SK-N-MC (cell line): ENCODE measurements around the gene CHAF1B.

Source experiments
- DNase-seq: peaks from one replicate; pipeline ENCODE4 v3.0.0-alpha.2; 2011; ENCODE audit warnings: low read depth, low spot score
- H3K27ac ChIP-seq: fragments of 200-600 bp; sonication (generic); 2 replicates; pipeline ENCODE4 v1.5.1; 2016; ENCODE audit warnings: mixed run types
- H3K36me3 ChIP-seq: fragments of 200-600 bp; sonication (generic); 2 replicates; pipeline ENCODE4 v1.6.1; 2017; ENCODE audit warnings: antibody characterized with exemption, low read length, mixed read lengths; ENCODE audit not compliant: insufficient read depth
- H3K4me3 ChIP-seq: fragments of 200-600 bp; sonication (generic); 2 replicates; pipeline ENCODE4 v1.5.1; 2016
- H3K9ac ChIP-seq: fragments of 200-600 bp; sonication (generic); 2 replicates; pipeline ENCODE4 v1.8.0; 2017; ENCODE audit warnings: mixed run types, mixed read lengths; ENCODE audit not compliant: insufficient read length
- H3K9me3 ChIP-seq: fragments of 200-600 bp; sonication (generic); 2 replicates; pipeline ENCODE4 v1.6.1; 2017; ENCODE audit warnings: low read depth, mild to moderate bottlenecking, antibody characterized with exemption, low read length, moderate library complexity, mixed read lengths
- EZH2 ChIP-seq: fragments of 200-600 bp; sonication (generic); IDR thresholded peaks from one replicate; pipeline ENCODE4 v1.6.1; 2017; ENCODE audit warnings: antibody characterized with exemption
- FOXP2 ChIP-seq: optimal IDR thresholded peaks from 2 replicates; pipeline ENCODE3; 2011; ENCODE audit warnings: mild to moderate bottlenecking, moderate library complexity; ENCODE audit not compliant: insufficient read depth; ENCODE audit errors: extremely low read length, control extremely low read depth
- POLR2AphosphoS5 ChIP-seq: IDR thresholded peaks from 2 replicates; pipeline ENCODE4 v1.6.1; 2012; ENCODE audit warnings: mild to moderate bottlenecking, low read depth, low read length, borderline replicate concordance

The CHAF1B gene

GRCh38 chr21:36420571-36421339 lies 35.6 kb downstream of the CHAF1B start:
- no peak overlapping the region for H3K4me3 ChIP-seq
- peaks cover 16% of the 10 kb centered on the region; the same call in 1 of the 2 replicates for H3K36me3 ChIP-seq
- no peak overlapping the region for H3K27ac ChIP-seq
- no peaks in the 10 kb centered on the region for H3K9me3 ChIP-seq
- DNase-seq: no peak
- TF ChIP-seq FOXP2 (no peak), POLR2AphosphoS5 (no peak), EZH2 (no peak)
- no peak overlapping the region for H3K9ac ChIP-seq

GRCh38 chr21:36422279-36423098 lies 37.3 kb downstream of the CHAF1B start:
- Histone ChIP-seq H3K36me3 (peaks cover 4% of the 10 kb centered on the region; the same call in 1 of the 2 replicates), H3K4me3 (no peak overlapping the region), H3K27ac (no peak overlapping the region), H3K9ac (no peak overlapping the region), H3K9me3 (no peaks in the 10 kb centered on the region)
- DNase-seq: peak; percentile 22
- TF ChIP-seq POLR2AphosphoS5: no peak
- no peak for TF ChIP-seq FOXP2
- TF ChIP-seq EZH2: no peak

GRCh38 chr21:36423771-36424433 lies 38.7 kb downstream of the CHAF1B start:
- H3K27ac ChIP-seq: no peak overlapping the region

GRCh38 chr21:36424592-36424991 lies 39.4 kb downstream of the CHAF1B start:
- Histone ChIP-seq H3K9ac (no peak overlapping the region), H3K4me3 (no peak overlapping the region), H3K27ac (no peak overlapping the region), H3K9me3 (no peaks in the 10 kb centered on the region), H3K36me3 (no peaks in the 10 kb centered on the region)
- DNase-seq: no peak
- TF ChIP-seq EZH2: no peak
- TF ChIP-seq POLR2AphosphoS5: no peak
- no peak for TF ChIP-seq FOXP2

More at GRCh38 chr21:36423771-36424433, 38.7 kb downstream of the CHAF1B start:
- H3K9me3 ChIP-seq: no peaks in the 10 kb centered on the region
- TF ChIP-seq EZH2 (no peak), POLR2AphosphoS5 (no peak), FOXP2 (no peak)
- H3K4me3 ChIP-seq: no peak overlapping the region
- no peak for DNase-seq
- H3K9ac ChIP-seq: no peak overlapping the region
- no peaks in the 10 kb centered on the region for H3K36me3 ChIP-seq

- Histone ChIP-seq H3K4me3 (no peak overlapping the region), H3K9me3 (no peaks in the 10 kb centered on the region), H3K36me3 (no peaks in the 10 kb centered on the region), H3K9ac (no peak overlapping the region), H3K27ac (no peak overlapping the region)
- DNase-seq: no peak
- TF ChIP-seq POLR2AphosphoS5 (no peak), FOXP2 (no peak), EZH2 (no peak)
Observed at GRCh38 chr21:36425286-36425685, 40.1 kb downstream of the CHAF1B start.

- Histone ChIP-seq H3K9me3 (no peaks in the 10 kb centered on the region), H3K4me3 (no peak overlapping the region)
Observed at GRCh38 chr21:36427502-36427901, 42.3 kb downstream of the CHAF1B start.

GRCh38 chr21:36428761-36429432 lies 43.7 kb downstream of the CHAF1B start:
- Histone ChIP-seq H3K36me3 (no peaks in the 10 kb centered on the region), H3K27ac (no peak overlapping the region), H3K9ac (no peak overlapping the region), H3K9me3 (no peaks in the 10 kb centered on the region), H3K4me3 (no peak overlapping the region)
- TF ChIP-seq EZH2: no peak
- TF ChIP-seq FOXP2: no peak
- TF ChIP-seq POLR2AphosphoS5: no peak
- no peak for DNase-seq

More at GRCh38 chr21:36427502-36427901, 42.3 kb downstream of the CHAF1B start:
- no peak for DNase-seq
- Histone ChIP-seq H3K27ac (no peak overlapping the region), H3K36me3 (no peaks in the 10 kb centered on the region), H3K9ac (no peak overlapping the region)
- TF ChIP-seq FOXP2 (no peak), EZH2 (no peak), POLR2AphosphoS5 (no peak)
